NCI-H460 (cell line): Measurements from ENCODE around the gene PAK3. TPM values are rescaled to one million over a fixed set of nuclear protein-coding genes. Genes with fewer than 3 reads are reported as not detected.
A peak's percentile ranks its signal among the peaks of the same experiment; 100 is the strongest.

Experiments
- DNase-seq: peaks from one replicate; pipeline ENCODE4 v3.0.0-alpha.2; 2016; ENCODE audit warnings: low read depth; ENCODE audit errors: extremely low read depth
- total RNA-seq: library from RNA; depleted of rRNA; stranded (reverse); fragments of >200 nt; shearing (Covaris generic); gene quantifications from 2 replicates; pipeline ENCODE4 v1.2.3, GENCODE V29; 2014

Gene PAK3
- total RNA-seq, 1 experiment from 2014 or later = 73.3 TPM

DNA sequence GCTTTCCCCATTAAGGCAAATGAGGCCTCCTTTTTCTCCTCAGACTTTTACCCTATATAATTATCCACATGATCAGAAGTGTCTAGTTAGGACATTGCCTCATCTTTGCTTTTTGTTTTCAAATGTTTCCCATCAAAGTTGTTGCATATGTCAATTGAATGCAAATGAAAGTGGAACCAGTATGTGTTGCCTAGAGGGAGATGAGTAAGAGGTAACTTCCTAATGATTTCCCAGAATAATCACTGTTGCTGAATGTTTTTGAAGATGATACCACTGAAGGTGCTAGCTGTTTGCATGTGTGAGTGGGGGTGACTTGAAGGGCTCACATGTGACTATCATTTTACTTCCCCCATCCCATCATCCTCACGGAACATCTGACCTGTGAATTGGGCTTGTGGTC is 33.9 kb downstream of the PAK3 start:
- DNase-seq = no peak

DNA sequence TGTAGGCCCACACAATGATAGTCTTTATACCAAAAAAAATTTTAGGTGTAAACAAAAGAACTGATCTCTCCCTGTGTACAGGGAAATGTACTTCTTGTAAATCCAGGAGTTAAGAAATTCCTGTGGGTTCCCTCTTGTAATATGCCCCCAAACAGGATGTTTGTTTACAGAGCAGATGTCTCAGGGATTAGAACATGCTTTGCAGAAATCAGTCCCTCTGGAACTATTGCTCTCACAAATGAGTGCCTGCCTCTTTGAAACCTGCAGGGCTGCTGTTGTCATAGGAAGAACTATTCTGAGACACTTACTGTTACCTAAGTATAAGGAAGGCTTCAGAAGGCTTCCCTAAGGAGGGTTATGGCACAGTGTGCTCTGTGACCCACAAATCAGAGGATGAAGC is 35.6 kb downstream of the PAK3 start:
- DNase-seq = no peak

DNA sequence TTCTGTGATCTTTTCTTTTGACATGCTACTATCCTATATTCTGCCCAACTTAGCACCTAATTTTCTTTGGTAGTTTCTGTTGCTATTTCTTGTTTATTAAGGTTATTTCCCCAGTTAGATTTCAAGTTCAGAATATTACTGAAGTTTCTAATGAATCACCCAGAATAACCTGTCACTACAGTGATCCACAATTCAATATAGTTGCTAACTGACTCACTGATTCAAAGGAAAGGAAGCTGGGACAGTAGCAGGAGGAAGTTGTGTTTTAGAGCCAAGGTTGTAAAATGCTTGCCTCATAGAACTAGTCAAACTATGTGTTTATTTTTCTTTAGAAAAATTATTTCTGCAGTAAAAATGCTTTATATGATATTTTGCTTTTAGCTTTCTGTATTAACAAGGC is 37.4 kb downstream of the PAK3 start:
- no peak for DNase-seq

DNA sequence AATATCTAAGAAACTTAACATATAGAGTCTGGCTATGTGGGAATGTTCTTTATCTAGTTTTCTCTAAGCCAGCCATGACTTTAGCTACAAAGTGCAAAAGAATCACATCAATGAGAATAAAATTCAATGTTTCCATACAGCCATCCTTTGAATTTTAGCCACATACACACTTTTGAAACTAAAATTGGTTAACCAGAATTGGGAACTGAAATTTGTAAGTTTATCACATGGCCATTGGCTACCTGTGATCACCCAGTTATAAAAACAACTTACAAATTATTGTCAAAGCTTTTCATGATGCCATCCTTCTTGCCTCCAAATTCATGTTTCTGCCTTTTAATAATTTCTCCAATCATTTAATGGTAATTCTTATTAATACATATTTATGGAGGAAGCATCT is 49.9 kb downstream of the PAK3 start:
- no peak for DNase-seq

DNA sequence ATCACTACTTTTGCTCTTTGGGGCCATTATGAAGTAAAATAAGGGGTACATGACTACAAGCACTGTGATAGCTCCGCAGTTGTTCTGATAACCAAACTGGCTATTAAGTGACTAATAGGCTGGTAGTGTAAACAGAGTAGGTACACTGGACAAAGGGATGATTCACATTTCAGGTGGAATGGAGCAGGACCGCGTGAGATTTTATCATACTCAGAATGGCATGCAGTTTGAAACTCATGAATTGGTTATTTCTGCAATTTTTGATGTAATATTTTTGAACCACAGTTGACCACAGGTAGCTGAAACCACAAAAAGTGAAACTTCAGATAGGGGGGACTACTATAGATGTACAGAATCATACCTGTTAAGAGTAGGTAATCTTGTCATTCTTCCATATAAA is 55.8 kb downstream of the PAK3 start:
- no peak for DNase-seq

DNA sequence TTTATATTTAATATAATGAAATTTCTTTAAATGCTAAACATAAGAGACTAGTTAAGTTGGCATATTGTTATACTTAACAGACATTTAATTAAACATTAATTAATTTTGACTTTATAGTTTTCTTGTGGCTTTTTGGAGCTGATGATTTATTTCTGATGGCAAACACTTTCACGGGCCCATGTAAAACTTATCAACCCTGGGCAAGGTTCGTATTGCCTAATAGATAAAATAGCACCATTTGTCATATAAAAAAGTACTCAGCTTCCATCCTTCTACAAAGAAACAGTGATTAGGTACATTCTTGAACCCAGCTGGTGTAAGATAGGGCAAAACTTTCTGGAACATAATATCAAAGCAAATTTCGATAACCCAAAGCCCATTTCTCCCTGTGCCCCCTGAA is 63.2 kb downstream of the PAK3 start:
- no peak for DNase-seq

DNA sequence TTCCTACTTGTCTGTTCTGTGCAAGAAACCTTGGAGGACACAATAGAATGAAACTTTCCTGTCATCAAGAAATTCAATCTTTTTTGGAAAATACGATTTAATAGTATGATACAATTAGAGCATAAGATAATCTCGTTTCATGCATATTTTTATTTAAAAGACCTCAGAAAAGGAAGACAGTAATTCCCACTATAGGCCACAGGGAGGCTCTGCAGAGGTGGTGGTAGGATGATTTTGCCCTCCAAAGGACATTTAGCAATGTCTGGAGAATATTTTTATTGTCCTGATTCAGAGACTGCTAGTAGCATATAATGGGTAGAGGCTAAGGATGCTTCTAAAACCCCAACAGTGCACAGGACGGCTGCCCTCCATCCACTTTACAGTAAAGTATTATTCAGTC is 68.7 kb downstream of the PAK3 start:
- DNase-seq = no peak

DNA sequence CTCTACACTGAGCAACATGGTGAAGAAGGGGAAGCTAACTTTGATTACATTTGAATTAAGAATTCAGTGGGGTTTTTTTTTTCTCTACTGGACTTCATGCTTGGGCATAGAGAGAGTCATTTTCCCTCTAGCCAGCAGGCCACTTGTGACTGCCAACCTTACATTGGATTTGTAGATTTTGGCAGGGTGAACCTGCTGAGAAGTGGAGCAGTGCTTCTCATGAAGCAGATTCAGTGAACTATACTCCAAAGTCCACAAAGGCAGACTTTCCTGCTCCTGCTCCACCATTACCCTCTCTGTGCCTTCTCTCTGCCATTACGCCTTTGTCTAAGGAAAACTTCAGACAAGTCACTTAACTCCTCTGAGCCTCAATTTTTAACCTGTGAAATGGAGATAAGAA is 69.9 kb downstream of the PAK3 start:
- DNase-seq = no peak

DNA sequence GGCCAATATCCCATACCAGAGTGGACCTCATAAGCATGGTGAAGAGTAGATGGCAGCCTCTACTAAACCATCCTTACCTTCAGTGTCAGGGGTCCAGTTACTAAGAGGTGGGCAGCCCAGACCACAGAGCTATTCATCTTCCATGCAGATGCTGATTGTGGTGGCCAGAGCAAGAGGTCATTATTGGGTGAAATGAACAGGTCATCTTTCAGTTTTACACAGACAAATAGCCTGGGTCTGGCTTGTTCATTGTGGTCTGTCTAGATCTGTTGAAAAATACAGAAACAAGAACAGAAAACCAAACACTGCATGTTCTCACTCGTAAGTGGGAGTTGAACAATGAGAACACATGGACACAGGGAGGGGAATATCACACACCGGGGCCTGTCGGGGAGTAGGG is 71.3 kb downstream of the PAK3 start:
- no peak for DNase-seq

DNA sequence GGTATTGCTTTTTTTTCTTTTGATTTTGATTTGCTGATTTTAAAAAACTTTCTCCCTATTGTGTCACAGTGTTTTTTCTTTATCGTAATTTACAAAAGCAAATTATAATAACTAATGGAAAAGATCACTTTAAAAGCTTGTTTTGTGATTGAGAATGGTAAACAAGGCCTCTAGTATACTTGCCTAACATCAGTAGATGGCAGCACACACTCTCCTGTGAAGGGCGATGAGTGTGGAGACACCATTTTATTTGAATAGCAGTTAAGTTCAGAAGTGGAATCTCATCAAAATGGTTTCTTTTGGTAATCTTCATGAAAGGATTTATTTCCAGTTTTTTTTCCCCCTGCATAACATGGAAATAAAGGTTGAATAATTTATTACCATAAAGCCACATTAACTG is 72.3 kb downstream of the PAK3 start:
- DNase-seq = peak; percentile 14

DNA sequence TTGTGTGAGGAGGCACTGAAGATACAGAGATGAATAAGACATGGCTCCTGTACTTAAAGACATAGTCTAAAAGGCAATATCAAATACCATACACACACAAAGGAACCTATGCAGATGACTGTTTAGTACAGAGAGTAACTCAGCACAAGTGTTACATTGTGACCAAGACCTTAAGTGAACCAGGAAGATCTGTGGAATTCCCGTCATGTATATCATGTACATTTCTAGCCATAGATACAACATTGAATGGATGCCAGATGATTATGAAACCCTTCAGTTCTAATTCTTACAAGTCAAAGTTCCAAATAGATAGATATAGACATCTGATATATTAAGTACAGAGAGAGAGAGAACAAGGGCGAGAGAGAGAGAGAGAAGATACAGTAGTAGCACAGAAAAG is 73.2 kb downstream of the PAK3 start:
- DNase-seq = no peak

DNA sequence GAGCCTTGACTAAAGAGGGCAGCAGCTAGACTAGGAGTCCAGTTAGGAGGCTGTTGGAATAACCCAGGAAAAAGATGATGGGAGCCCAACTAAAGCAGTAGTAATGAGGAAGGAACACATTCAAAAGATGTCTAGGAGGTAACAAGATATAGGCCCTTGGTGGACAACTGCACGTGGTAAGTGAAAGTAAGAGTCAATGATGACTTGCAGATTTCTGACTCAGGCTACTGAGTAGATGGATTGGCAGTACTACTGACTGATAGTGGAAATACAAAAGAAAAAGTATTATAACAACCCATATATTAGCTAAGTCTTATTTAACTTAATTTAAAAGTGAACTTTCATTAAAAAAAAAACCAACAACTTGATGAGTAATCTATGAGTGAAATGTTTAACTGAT is 74.0 kb downstream of the PAK3 start:
- DNase-seq = peak; percentile 7

DNA sequence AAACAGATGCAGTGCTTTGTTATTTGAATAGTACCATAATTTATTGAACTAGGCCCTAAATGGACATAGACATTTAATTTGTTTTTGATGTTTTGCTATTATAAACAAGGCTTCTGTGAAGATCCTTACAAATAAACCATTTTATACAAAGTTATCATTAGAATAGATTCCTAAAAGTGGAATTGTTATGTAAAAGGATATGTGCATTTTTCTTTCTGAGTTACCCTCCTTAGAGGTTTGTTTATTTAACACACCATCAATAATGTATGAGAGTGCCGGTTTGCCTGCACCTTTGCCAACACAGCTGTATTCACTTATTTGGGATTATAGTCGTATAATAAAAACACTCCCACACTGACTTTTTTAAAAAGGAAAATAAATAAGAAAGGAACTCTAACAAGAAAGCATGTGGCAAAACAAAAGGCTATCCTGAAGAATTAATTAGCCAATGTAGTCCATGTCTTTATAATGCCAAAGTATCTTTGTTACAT is 84.8 kb downstream of the PAK3 start:
- no peak for DNase-seq

DNA sequence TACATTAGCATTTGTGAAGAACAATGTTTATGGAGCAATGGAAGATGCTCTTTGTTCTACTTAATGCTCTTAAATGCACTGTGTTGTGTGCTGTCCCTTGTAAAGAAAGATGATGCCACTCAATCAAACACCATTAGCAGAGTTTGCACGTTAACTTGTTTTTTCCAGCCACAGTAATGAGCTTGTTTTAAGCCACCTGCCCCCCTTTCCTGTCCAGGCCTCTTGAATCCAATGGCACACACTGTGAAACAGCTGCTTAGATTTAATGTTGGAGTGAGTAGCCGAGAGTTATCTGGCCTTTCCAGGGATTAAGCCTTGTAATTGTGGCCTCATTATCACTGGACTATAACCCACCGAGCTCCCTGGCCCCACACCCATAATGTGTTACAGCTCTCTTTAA is 86.0 kb downstream of the PAK3 start:
- DNase-seq = no peak

DNA sequence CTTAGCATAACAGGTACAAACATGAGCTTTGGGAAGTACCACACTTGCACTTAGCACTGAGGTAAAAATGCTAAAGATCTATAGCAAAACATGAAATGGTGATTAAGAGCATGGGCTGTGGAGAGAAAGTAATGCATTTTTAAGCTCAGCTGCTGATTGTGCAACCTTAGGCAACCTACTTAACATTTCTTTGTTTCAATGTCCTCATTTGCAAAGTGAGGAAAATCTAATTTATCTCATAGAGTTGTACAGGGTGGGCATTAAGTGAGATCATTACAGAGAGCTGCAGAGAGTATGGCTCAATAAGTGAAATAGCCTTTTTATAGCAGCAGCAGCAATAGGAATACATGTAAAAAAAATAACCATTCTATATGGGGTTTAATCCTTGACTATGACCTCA is 87.0 kb downstream of the PAK3 start:
- no peak for DNase-seq

DNA sequence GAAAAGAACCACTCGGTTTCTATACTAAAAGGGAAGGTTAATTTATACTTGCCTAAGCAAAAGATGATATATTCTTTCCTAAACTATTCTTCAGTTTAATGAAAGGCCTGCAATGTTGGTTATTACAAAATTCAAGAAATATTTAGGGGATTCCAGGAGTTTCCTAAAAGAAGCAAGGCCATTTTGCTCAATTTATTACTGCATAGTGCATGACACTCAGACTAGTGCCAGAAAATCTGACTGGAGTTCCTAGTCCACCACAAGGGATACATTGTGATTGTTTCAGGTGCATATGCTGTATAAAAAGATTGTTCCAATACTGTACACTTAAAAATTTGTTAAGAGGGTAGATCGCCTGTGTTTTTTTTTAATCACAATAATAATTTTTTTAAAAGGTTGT is 95.6 kb downstream of the PAK3 start:
- no peak for DNase-seq

DNA sequence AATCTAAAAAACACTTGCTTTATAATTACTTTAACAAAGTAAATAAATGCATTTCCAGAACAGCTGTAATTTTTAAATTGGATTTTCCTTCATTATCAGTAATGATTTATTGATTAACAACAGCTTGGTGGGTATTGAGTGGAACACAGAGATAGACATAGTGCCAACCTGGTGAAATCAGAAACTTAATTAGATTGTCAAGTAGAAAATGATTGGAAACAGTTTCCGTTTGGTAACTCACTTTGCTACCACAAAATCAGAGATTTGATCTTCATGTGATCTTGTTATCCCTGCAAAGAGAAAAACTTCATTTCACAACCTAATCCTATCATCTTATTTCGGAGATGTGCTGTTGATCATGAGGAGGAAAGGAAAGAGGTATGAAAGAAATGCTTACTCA is 103.5 kb downstream of the PAK3 start:
- no peak for DNase-seq

DNA sequence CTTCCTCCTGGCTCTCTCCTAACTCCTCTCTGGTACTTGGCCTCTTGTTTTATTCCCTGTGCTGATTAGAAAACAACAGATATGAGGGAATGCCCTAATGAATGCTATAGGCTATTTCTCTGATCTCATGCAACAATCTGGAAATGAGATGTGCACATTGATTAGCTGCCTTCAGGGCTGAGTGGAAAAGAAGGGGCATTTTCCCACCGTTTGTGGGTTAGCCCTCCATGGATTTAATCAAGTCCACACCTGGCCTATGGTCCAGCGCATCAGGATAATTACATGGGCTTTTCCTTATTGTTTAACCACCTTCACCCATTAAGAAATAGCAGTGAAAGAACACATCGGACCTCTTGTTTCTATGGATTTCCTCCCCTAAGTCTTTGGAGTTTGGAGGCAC is 104.3 kb downstream of the PAK3 start:
- DNase-seq = no peak

DNA sequence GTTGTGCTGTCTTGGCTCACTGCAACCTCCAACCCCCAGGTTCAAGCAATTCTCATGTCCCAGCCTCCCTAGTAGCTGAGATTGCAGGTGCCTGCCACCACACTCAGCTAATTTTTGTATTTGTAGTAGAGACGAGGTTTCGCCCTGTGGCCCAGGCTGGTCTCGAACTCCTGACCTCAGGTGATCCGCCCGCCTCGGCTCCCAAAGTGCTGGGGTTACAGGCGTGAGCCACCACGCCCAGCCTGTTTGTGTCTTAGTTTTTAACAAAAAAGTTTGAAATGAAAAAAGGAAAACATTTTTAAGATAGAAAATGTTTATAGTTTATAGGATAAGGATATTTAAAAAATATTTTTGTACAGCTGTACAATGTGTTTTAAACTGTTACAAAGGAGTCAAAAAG is 111.9 kb downstream of the PAK3 start:
- DNase-seq = no peak

DNA sequence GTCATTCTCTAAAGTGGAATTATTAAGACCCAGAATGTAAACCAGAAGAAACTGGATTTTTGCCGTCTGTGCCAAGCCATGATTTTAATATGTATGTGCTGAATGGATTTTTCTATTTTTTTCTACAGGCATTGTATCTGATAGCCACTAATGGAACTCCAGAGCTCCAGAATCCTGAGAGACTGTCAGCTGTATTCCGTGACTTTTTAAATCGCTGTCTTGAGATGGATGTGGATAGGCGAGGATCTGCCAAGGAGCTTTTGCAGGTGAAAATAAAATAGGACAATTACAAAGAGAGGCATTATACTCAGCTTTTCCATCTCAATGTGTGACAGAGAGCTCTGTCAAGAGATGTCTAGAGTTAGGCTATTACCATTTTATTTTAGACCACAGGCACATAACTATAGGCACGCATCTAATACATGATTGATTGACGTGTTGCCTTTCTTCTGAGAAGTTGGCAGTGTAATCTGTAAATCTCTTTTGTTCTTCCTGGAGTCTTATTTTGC is 120.4 kb downstream of the PAK3 start:
- no peak for DNase-seq

DNA sequence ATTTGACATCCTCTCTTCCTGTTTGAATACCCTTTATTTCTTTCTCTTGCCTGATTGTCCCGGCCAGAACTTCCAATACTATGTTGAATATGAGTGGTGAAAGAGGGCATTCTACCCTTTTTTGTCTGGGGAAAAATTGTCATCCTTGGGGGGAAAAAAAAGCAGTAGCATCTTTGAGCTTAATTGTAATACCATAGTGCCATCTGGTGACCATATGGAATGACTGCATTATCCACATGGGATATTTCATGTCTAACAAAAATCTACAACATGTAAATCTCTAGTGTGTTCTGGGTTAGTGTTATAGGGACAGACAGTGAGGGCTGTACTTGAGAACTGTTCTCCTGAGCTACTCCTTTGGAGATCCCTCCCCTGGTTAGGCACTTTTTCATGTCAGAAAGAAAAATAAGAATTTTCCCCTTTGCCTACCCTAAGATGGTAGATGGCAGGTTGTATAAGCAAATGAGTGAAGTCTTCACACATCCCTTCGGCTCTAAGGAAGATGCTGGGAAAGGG is 148.3 kb downstream of the PAK3 start:
- peak; percentile 20 for DNase-seq

DNA sequence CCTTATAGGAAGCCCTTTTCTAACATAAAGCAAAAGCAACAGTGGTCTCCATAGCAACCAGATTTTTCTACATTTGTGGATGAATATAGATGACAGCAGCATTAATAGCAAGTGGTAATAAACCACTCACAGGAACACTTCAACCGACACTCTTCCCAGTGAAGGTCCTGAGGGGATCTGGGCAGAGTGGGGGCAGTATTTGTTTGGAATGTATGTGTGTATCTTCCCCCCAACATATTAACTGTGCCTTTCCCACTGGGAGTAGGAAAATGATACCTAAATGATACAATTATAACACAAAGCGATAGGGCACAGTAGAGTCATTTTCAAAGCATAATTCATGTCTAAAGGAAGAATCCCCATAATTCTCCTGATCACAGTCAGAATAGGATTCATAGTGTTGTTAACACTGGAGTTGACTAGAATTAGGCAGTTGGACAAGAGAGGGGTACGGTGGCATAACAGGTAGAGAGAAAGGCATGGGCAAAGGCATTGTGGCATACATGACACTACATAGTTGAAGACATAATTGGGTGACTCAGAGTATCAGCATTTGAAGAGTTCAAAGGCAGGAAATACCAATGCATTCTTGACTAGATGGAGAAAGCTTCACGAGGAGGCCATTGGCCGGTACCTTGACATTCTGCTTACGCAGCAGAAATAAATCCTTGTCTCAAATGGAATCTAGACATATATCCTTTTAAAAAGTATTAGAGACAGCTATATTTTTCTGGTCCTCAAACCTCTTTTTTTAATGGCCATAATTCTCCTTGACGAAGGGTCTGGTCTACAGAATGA is 159.1 kb downstream of the PAK3 start:
- peak; percentile 2 for DNase-seq

DNA sequence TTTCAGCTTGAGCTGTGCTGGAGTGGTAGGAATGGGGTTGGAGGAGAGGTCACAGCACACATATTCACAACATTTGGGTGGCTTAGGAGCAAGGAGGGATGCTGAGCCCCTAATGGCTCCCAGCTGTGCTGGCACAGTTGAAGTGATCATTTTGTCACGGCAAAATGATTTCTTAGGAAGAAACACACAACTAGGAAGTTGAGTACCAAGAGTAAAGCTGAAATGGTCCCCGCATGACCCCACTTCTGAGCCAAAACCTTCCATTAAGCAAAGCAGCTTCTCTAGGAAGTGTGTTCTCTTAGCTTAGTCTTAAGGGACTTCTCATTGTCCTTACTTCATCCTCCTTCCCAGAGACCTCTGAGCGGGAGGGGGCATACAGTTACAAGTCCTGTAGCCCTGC is 161.7 kb downstream of the PAK3 start:
- DNase-seq = no peak
